Cerebellar nuclear complex (tissue), 1 donor: ENCODE measurements around the gene SAP25.

ENCODE experiments used
- DNase-seq, 2 experiments: peaks; one replicate each; lab custom pipeline; 2025; lab: John Stamatoyannopoulos, UW

SAP25 gene

GRCh38 chr7:100595188-100595587 lies 21.5 kb upstream of the SAP25 start:
- DNase-seq = no peak

GRCh38 chr7:100591596-100591995 lies 17.9 kb upstream of the SAP25 start:
- DNase-seq = no peak

DNA sequence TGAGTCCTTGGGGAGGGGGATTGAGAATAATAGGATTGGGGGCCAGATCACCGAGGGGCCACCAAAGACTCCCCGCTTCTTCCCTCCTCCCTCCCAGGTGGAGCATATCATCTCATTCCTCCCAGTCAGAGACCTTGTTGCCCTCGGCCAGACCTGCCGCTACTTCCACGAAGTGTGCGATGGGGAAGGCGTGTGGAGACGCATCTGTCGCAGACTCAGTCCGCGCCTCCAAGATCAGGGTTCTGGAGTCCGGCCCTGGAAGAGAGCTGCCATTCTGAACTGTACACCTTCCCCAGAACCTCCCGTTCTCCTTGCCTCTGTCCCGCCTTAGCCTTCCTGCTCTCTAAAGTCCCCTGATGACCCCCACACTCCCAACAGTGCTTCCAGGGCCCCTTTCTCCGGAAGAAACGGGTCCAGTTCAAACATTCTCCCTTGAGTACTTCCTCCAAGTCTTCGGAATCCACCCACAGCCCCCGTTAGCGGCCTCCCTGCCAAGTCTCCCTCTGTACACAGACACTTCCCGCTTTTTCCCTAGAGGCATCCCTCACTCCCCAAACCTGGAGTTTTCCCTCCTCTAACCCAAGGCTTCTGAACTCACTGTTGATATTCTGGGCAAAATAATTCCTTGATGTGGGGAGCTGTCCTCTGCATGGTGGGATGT lies 16.5 kb upstream of the SAP25 start:
- no peak for DNase-seq

GRCh38 chr7:100589341-100589947 lies 15.7 kb upstream of the SAP25 start:
- no peak for DNase-seq

GRCh38 chr7:100588438-100588837 lies 14.7 kb upstream of the SAP25 start:
- DNase-seq = no peak

DNA sequence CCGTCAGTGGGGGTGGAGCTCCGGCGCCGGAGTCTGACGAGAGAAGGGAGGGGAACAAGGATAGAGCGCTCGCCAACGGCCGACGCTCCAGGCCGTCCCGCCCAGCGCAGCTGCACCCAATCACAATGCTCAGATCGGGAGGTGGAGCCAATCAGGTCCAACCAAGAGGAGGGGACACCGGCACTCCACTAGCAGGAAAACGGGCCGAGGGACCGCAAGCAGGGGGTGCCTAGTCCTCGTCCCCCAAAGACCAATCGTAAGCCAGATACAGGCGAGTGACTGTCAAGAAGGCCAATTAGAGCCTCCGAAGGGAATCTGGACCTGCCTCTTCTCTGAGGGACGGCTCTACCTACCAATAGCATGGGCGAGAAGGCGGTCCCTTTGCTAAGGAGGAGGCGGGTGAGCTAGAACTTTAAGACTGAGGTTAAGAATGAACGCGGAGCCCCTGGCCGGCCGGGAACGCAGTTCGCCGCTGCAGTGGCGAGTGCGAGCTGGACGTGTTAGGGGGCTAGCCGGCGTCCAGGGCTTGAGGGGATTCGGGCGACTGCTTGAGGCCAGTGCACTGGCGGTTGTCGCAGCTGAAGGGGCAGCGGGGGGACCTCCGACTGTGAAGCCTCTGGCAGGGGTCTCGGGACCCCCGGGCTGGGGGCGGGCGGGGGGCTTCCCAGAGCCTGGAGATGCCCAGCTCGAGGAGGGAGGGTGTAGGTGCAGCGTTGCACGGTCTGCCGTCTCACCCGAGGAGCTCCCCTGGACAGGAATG lies 12.7 kb upstream of the SAP25 start, which contains the start of gene FBXO24:
Gene FBXO24, plus strand, starts transcription at position 63 of the 760 bp plus-strand sequence. Its CDS starts 298 bp downstream, at position 361.
- DNase-seq = peak; percentile 100

DNA sequence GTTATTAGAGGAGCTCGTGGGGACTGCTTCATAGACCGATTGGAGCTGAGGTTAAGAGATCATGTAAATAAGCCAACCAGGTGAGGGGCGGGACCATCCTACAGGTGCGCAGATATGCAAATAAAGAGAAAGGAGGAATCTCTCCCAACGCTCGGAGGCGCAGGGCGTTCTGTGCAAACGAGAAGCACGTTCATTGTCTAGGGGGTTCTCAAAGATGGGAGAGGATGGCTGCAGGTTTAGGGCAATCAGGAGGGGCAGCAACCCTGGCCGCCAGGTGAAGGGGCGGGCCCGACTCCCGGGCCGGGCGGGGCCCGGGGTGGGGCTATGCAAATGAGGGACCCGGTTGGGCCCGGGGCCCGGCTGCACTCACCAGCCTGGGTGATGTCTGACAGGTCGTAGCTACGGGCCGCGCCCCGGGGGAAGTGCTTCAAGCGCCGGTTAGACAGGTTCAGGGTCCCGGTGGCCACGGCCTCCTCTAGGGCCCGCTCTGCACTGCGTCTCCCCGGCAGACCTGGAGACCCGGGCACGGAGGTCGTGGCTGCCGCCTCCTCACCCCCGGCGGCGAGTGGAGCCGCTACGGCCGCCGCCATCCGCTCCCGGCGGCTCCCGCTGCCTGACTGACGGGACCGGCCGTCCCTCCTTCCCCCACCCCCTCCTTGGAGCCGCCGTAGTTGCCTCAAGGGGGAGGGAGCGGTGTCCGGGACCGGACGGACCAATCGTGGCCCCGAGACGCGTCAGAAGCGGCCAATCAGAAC lies 12.0 kb upstream of the SAP25 start, which contains the start of gene LRCH4:
Gene LRCH4, minus strand, starts transcription at position 619 of the 755 bp plus-strand sequence. Its CDS starts 29 bp downstream, at position 590.
- no peak for DNase-seq

- DNase-seq = no peak
Observed at GRCh38 chr7:100584683-100585510, 11.2 kb upstream of the SAP25 start.

GRCh38 chr7:100584054-100584682 lies 10.5 kb upstream of the SAP25 start:
- no peak for DNase-seq

- no peak for DNase-seq
Observed at GRCh38 chr7:100583132-100584053, 9.7 kb upstream of the SAP25 start.

DNA sequence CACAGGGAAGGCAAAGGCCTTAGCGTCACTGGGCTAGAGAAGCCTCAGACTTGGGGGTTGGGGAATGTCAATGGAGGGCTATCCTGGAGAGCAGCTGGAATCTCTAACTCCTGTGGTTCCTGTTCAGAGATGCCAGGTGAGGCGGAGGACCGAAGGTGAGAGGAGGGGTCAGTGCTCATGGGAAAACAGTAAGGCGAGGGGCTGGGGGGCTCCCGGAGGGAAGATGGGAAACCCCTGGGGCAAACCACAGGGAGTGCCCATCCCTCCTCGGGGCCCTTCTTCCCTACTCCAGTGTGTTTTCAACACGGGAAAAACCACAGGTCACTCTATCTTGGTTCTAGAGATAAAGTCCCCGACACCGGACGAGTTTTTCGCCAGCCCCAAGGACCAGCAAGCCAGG lies 8.9 kb upstream of the SAP25 start:
- DNase-seq = no peak

GRCh38 chr7:100582041-100582579 lies 8.4 kb upstream of the SAP25 start:
- no peak for DNase-seq

- DNase-seq = no peak
Observed at GRCh38 chr7:100580466-100581283, 7.0 kb upstream of the SAP25 start.

- DNase-seq = no peak
Observed at GRCh38 chr7:100578246-100579183, 4.8 kb upstream of the SAP25 start.

- DNase-seq = no peak
Observed at GRCh38 chr7:100577507-100577906, 3.8 kb upstream of the SAP25 start.

DNA sequence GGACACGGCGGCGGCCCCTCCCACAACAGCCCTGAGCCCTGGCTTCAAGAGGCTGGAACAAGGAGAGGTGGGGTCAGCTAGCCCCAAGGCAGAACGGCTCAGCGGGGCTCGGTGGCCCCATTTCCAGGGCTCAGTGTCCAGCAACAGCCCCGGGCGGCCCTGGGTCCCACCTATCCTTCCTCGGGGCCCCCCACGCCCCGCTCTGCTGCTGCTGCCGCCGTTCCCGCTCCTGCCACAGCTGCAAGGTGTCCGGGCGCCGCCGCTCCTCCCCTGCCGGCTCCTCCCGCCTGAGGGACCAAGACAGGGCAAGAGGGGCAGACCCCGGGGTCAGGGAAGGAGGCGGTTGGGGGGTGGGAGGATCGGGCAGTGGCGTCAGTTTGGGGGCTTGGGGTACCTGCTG lies 3.4 kb upstream of the SAP25 start:
- no peak for DNase-seq

DNA sequence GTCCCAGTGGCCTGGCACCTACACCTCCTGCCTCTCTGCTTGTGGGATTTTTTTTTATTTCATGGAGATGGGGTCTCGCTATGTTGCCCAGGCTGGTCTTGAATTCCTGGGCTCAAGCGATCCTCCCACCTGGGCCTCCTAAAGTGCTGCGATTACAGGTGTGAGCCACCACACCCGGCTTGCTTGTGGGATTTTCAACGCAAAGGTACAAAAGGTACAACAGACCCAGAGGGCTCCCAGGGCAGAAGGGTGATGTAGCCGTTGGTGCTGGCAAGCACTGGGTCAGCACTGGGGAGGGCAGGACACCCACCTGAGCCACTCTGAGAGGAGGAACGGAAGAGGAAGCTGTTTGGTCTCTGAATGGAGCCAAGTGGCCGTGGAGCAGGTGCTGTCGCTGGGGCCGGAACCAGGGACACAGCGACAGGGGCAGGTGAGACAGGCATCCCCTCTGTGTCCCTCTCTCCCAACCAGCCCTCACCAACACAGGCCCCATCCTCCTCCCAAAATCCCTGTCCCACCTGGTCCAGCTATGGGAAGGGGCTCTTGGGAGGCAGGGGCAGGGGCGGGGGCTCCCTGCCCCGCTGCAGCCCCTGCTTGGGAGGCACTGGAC lies 2.8 kb upstream of the SAP25 start:
- no peak for DNase-seq
